Stimulated activated effector memory CD8-positive, alpha-beta T cell treated with anti-CD3 and anti-CD28 coated beads, Interleukin-12 subunit alpha, Interleukin-12 subunit beta, amount 100 ng/mL, for 72 hours (primary cell): ENCODE results near the gene RARS1.

Experiments
- ATAC-seq: fragments of 150-1000 bp; cut with Tn5 transposase; 2 replicates; pipeline ENCODE4 v1.10.0; 2021
- DNase-seq, 2 donors: peaks; one replicate each; pipeline ENCODE4 v3.0.0; 2021 to 2022; ENCODE audit warnings: low spot score in 2 of 2
- H3K27ac Mint-ChIP-seq: one replicate; pipeline ENCODE4 v1.8.0; 2022; ENCODE audit warnings: mild to moderate bottlenecking, mixed read lengths
- H3K36me3 Mint-ChIP-seq: one replicate; pipeline ENCODE4 v1.8.0; 2022; ENCODE audit warnings: mild to moderate bottlenecking, mixed read lengths
- H3K4me1 Mint-ChIP-seq: one replicate; pipeline ENCODE4 v1.8.0; 2022; ENCODE audit warnings: mixed read lengths
- H3K4me3 Mint-ChIP-seq: one replicate; pipeline ENCODE4 v1.8.0; 2022; ENCODE audit warnings: mild to moderate bottlenecking, mixed read lengths
- H3K9me3 Mint-ChIP-seq: one replicate; pipeline ENCODE4 v1.8.0; 2022; ENCODE audit warnings: mixed read lengths

RARS1 gene

DNA sequence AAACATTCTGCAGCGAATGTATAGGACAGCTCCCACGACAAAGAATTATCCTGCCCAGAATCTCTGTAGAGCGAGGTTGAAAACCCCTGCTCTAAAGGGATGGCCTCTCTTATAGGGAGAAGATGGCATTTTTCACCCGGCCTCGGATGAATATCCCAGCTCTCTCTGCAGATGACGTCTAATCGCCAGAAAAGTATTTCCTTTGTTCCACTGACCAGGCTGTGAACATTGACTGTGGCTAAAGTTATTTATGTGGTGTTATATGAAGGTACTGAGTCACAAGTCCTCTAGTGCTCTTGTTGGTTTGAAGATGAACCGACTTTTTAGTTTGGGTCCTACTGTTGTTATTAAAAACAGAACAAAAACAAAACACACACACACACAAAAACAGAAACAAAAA is 17.4 kb upstream of the RARS1 start:
- Mint-ChIP-seq H3K36me3 (no peaks in the 10 kb centered on the region), H3K4me3 (no peak overlapping the region), H3K9me3 (no peaks in the 10 kb centered on the region), H3K4me1 (peaks cover 8% of the 10 kb centered on the region), H3K27ac (no peak overlapping the region)
- no peak for ATAC-seq
- no peak for DNase-seq

GRCh38 chr5:168469816-168470215 is 16.5 kb upstream of the RARS1 start:
- H3K4me1 Mint-ChIP-seq, result no peaks in the 10 kb centered on the region
- no peak overlapping the region for H3K4me3 Mint-ChIP-seq
- H3K36me3 Mint-ChIP-seq, result no peaks in the 10 kb centered on the region
- H3K27ac Mint-ChIP-seq, result no peak overlapping the region
- DNase-seq, result no peak
- no peak for ATAC-seq
- no peaks in the 10 kb centered on the region for H3K9me3 Mint-ChIP-seq

DNA sequence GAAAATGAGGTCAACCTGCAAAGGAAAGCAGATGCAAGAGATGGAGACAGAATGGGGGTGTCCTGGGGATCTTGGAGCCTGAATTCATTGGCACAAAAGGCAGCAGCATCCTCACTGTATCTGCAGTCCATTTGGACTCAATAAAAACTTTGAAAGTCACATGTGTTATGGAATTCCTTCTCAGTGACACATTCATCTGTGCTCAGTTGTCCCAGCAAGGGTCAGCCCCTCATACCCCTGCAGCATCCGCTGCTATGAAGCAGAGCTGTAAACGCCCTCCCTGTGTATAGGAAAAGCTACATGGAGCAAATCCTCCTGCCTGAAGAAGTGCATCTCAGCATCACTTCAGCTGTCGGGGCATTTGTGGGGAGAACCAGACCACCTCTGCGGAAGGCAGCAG is 14.5 kb upstream of the RARS1 start:
- Mint-ChIP-seq H3K36me3 (no peaks in the 10 kb centered on the region), H3K27ac (no peak overlapping the region), H3K9me3 (no peaks in the 10 kb centered on the region), H3K4me3 (no peak overlapping the region), H3K4me1 (no peaks in the 10 kb centered on the region)
- no peak for ATAC-seq
- no peak for DNase-seq

DNA sequence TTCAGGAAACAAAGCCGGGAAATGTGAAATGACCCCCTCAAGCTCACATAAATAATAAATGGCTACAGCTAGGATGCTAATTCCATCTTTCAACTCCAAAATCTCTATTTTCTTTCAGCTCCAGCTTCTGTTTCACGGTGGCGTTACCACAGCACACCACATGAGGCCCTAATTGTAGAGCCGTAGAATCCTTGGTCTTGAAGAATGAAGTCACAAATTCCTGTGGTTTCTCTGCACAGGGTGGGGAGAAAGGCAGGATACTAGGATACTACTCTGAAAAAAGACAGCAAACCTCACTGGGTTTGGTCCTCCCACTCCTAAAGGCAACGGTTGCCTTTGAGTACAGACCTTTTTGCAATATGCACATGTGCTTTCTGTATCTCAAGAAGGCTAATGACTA is 13.9 kb upstream of the RARS1 start:
- DNase-seq, result no peak
- Mint-ChIP-seq H3K36me3 (no peaks in the 10 kb centered on the region), H3K9me3 (no peaks in the 10 kb centered on the region), H3K4me3 (no peak overlapping the region), H3K27ac (no peak overlapping the region), H3K4me1 (no peaks in the 10 kb centered on the region)
- no peak for ATAC-seq

GRCh38 chr5:168474319-168474718 is 12.0 kb upstream of the RARS1 start:
- Mint-ChIP-seq H3K4me3 (no peak overlapping the region), H3K4me1 (no peaks in the 10 kb centered on the region), H3K27ac (no peak overlapping the region), H3K36me3 (no peaks in the 10 kb centered on the region), H3K9me3 (no peaks in the 10 kb centered on the region)
- ATAC-seq (no peak), DNase-seq (no peak)

- Mint-ChIP-seq H3K36me3 (no peaks in the 10 kb centered on the region), H3K4me1 (peaks cover 8% of the 10 kb centered on the region), H3K9me3 (no peaks in the 10 kb centered on the region), H3K27ac (no peak overlapping the region), H3K4me3 (no peak overlapping the region)
- ATAC-seq, result no peak
- no peak for DNase-seq
Measured at GRCh38 chr5:168477060-168477459, 9.2 kb upstream of the RARS1 start.

- H3K9me3 Mint-ChIP-seq, result no peaks in the 10 kb centered on the region
- H3K36me3 Mint-ChIP-seq, result no peaks in the 10 kb centered on the region
- DNase-seq (no peak), ATAC-seq (no peak)
- H3K27ac Mint-ChIP-seq, result no peak overlapping the region
- H3K4me1 Mint-ChIP-seq, result peaks cover 10% of the 10 kb centered on the region
- H3K4me3 Mint-ChIP-seq, result no peak overlapping the region
Measured at GRCh38 chr5:168479166-168479565, 7.1 kb upstream of the RARS1 start.

DNA sequence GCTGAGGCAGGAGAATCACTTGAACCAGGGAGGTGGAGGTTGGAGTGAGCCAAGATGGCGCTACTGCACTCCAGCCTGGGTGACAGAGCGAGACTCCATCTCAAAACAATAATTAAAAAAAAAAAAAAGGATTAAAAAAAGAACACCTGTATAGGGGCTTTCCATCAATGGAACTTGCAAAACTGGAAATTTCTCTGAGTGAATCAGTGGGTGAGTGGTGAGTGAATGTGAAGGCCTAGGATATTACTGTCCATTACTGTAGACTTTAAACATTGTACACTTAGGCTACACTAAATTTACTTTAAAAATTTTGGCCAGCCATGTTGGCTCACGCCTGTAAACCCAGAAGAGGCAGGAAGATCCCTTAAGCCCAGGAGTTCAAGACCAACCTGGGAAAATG is 5.7 kb upstream of the RARS1 start:
- no peak for DNase-seq
- H3K9me3 Mint-ChIP-seq, result no peaks in the 10 kb centered on the region
- ATAC-seq, result no peak
- no peak overlapping the region for H3K4me3 Mint-ChIP-seq
- H3K36me3 Mint-ChIP-seq, result no peaks in the 10 kb centered on the region
- no peak overlapping the region for H3K27ac Mint-ChIP-seq
- H3K4me1 Mint-ChIP-seq, result peaks cover 18% of the 10 kb centered on the region

DNA sequence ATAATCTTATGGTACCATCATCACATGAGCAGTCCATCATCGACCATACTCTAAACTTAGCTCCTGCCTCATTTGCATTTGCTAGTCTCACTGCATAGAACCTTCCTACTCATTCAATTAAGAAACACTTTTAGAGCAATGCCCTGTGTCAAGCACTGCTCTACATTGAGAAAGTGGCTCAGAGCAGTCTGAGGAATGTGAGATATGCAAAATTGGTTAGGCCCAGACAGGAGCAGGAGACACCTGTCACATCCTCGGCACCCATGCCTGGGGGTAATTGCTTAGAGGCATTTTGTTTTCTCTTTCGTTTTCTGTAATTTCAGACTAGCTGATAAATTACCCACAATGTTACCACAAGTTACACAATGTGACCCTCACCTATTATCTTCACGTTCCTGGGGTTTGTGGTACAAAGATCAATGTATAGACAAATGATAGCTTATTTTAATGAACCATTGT is 4.9 kb upstream of the RARS1 start:
- DNase-seq (no peak), ATAC-seq (no peak)
- no peaks in the 10 kb centered on the region for H3K9me3 Mint-ChIP-seq
- H3K36me3 Mint-ChIP-seq, result peaks cover 4% of the 10 kb centered on the region
- peak overlapping the region; percentile 18 for H3K27ac Mint-ChIP-seq
- H3K4me3 Mint-ChIP-seq, result no peak overlapping the region
- H3K4me1 Mint-ChIP-seq, result peaks cover 25% of the 10 kb centered on the region

DNA sequence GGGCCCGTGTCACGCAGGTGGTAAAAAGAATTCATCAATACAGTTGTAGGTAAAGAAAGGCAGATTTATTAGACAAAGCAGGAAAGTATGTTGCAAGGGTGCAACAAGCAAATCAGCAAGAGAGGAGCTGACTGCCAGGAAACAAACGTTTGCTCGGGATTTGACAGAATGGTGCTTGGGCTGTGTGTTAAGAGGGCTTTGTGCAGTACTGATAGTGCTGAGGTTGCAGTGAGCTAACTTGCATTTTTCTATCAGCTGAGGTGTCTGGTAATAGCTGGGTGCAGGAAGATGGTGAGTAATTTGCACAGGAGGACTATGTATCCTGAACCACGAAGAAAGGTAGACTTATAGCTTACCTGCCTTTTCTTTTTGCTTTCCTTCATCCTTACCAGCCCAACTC is 3.9 kb upstream of the RARS1 start:
- Mint-ChIP-seq H3K27ac (no peak overlapping the region), H3K36me3 (peaks cover 14% of the 10 kb centered on the region), H3K4me3 (no peak overlapping the region), H3K4me1 (peaks cover 33% of the 10 kb centered on the region), H3K9me3 (no peaks in the 10 kb centered on the region)
- DNase-seq, result no peak
- ATAC-seq, result no peak

DNA sequence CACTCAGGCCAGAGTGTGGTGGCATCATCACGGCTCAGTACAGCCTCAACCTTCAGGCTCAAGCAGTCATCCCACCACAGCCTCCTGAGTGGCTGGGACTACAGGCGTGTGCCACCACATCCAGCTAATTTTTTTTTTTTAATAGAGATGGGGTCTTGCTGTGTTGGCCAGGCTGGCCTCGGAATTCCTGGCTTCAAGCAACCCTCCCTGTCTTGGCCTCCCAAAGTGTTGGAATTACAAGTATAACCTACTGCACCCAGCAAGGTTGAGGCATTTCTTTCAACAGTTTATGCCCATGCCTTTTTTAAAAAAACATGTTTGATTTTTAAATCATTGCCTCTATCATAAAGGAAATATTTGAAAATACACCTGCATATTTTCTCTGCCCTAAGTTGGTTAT is 2.8 kb downstream of the RARS1 start:
- H3K9me3 Mint-ChIP-seq, result no peaks in the 10 kb centered on the region
- peaks cover 33% of the 10 kb centered on the region for H3K4me1 Mint-ChIP-seq
- DNase-seq (no peak), ATAC-seq (no peak)
- H3K4me3 Mint-ChIP-seq, result no peak overlapping the region
- peaks cover 79% of the 10 kb centered on the region for H3K36me3 Mint-ChIP-seq
- no peak overlapping the region for H3K27ac Mint-ChIP-seq

GRCh38 chr5:168494057-168494555 is 7.8 kb downstream of the RARS1 start:
- Mint-ChIP-seq H3K4me1 (peaks cover 7% of the 10 kb centered on the region), H3K4me3 (no peak overlapping the region)

GRCh38 chr5:168502563-168503237 is 16.4 kb downstream of the RARS1 start:
- DNase-seq (no peak), ATAC-seq (no peak)
- H3K27ac Mint-ChIP-seq, result no peak overlapping the region
- H3K4me1 Mint-ChIP-seq, result no peaks in the 10 kb centered on the region
- H3K9me3 Mint-ChIP-seq, result no peaks in the 10 kb centered on the region
- peaks cover 100% of the 10 kb centered on the region for H3K36me3 Mint-ChIP-seq
- no peak overlapping the region for H3K4me3 Mint-ChIP-seq

More at GRCh38 chr5:168494057-168494555, 7.8 kb downstream of the RARS1 start:
- ATAC-seq (no peak), DNase-seq (no peak)
- Mint-ChIP-seq H3K9me3 (no peaks in the 10 kb centered on the region), H3K27ac (no peak overlapping the region), H3K36me3 (peaks cover 100% of the 10 kb centered on the region)

DNA sequence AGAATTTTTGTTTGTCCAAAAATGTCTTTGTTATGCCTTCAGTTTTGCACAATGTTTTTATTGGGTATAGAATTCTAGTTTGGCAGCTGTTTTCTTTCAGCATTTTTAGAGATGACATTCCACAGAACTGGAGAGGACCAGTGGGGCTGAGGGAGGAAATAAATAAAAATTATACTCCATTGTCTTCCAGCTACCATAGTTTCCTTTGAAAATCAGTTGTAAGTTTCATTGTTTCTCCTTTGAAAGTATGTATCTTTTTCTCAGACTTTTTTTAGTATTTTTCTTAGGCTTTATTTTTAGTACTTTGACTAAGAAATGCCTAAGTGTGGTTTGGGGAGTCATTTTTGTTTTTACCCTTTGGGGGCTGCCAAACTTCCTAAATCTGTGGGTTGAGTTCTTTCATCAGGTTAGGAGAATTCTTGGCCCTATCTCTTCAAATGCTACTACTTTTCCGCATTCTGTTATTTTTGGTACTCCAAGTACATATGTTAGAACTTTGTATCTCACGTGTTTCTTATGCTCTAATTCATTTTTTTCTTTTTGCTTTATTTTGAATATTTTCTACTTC is 27.7 kb downstream of the RARS1 start:
- ATAC-seq (no peak), DNase-seq (no peak)
- Mint-ChIP-seq H3K36me3 (peaks cover 100% of the 10 kb centered on the region), H3K4me3 (no peak overlapping the region), H3K9me3 (no peaks in the 10 kb centered on the region), H3K4me1 (no peaks in the 10 kb centered on the region), H3K27ac (no peak overlapping the region)

GRCh38 chr5:168525856-168526255 is 39.6 kb downstream of the RARS1 start:
- Mint-ChIP-seq H3K4me3 (no peak overlapping the region), H3K36me3 (peaks cover 32% of the 10 kb centered on the region), H3K27ac (no peak overlapping the region), H3K4me1 (peaks cover 15% of the 10 kb centered on the region), H3K9me3 (no peaks in the 10 kb centered on the region)
- DNase-seq (no peak), ATAC-seq (no peak)

DNA sequence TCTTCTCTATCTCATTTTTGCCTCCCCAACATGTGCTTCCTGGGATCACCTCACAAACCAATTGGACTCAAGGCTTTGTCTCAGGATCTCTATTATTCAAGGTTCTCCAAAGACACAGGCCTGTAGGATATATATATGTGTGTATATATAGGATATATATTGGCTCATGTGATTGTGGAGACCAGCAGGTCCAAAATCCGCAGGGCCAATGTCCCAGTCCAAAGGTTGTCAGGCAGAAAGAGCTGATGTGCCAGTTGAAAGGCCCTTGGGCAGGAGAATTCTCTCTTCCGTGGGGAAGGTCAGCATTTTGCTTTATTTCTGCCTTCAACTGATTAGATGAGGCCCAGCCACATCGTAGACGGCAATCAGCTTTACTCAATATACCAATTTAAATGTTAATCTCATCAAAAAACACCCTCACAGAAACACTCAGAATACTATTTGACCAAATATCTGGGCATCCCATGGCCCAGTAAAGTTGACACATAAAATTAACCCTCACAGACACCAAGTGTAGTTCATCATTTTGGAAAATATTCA is 41.6 kb downstream of the RARS1 start:
- H3K9me3 Mint-ChIP-seq, result no peaks in the 10 kb centered on the region
- no peak for ATAC-seq
- no peak overlapping the region for H3K27ac Mint-ChIP-seq
- no peak overlapping the region for H3K4me3 Mint-ChIP-seq
- no peak for DNase-seq
- H3K4me1 Mint-ChIP-seq, result peaks cover 15% of the 10 kb centered on the region
- peaks cover 22% of the 10 kb centered on the region for H3K36me3 Mint-ChIP-seq
